ENCODE measurements around the gene KCNQ1. TPM values are rescaled to one million over a fixed set of nuclear protein-coding genes. Genes with fewer than 3 reads are reported as not detected.
A peak's percentile ranks its signal among the peaks of the same experiment; 100 is the strongest.

Gene KCNQ1
- total RNA-seq, 1 experiment from 2014 or later = 2.3 TPM

- no peak overlapping the region for H2BK12ac ChIP-seq (ENCODE audit: insufficient read length, low read depth, low read length)
- H3T11ph ChIP-seq (ENCODE audit: low read length) = no peak overlapping the region
- H2BK120ac ChIP-seq (ENCODE audit: low read depth, low read length, poor library complexity, severe bottlenecking) = no peak overlapping the region
- no peak overlapping the region for H3K27ac Mint-ChIP-seq
- H2AFZ ChIP-seq (ENCODE audit: low read length) = no peak overlapping the region
- H3K4me1 Mint-ChIP-seq = peaks cover 49 to 62% of the 10 kb centered on the region in 2 experiments
- H3K9me3 Mint-ChIP-seq = peaks cover 8 to 9% of the 10 kb centered on the region in 2 experiments; a peak in 4 of 5 replicates
- no peak for DNase-seq
- peaks cover 2 to 8% (median 3%) of the 10 kb centered on the region in 3 experiments; a peak in 5 of 7 replicates for H3K36me3 Mint-ChIP-seq (ENCODE audit: insufficient read depth in 1 of 3, low read depth in 3 of 3)
- H2BK5ac ChIP-seq (ENCODE audit: insufficient read length, low read length) = no peak overlapping the region
- no peak overlapping the region for H2AK5ac ChIP-seq (ENCODE audit: insufficient read length, low read length)
- no peak overlapping the region for H3K4ac ChIP-seq (ENCODE audit: low read depth, low read length)
- no peak overlapping the region for H3K18ac ChIP-seq (ENCODE audit: insufficient read length, low read depth, low read length)
- H3K79me2 ChIP-seq (ENCODE audit: insufficient read depth, low read length) = no peaks in the 10 kb centered on the region
- H3K23ac ChIP-seq (ENCODE audit: insufficient read length, low read depth, low read length) = no peak overlapping the region
- no peak overlapping the region for H3K14ac ChIP-seq (ENCODE audit: insufficient read depth, low read length)
- peaks cover 9% of the 10 kb centered on the region for H3K23me2 ChIP-seq (ENCODE audit: insufficient read length, low read depth, low read length, poor library complexity, severe bottlenecking)
- no peak overlapping the region for H3K4me2 ChIP-seq (ENCODE audit: insufficient read depth, insufficient read length, low read length)
- no peak overlapping the region for H4K91ac ChIP-seq (ENCODE audit: insufficient read length, low read depth, low read length)
- H4K8ac ChIP-seq (replicated peaks; ENCODE audit: insufficient read length, low read depth, low read length) = no peak overlapping the region
- no peaks in the 10 kb centered on the region for H3K79me1 ChIP-seq (ENCODE audit: insufficient read depth, low read depth, low read length, poor library complexity, severe bottlenecking)
- no peak overlapping the region for H3K9ac ChIP-seq (ENCODE audit: extremely low read depth, insufficient read length, low read length)
- peaks cover 84% of the 10 kb centered on the region for H3K27me3 Mint-ChIP-seq (ENCODE audit: low read depth)
- peaks cover 32% of the 10 kb centered on the region for H3K27me3 ChIP-seq (ENCODE audit: insufficient read depth, low read length)
- no peak overlapping the region for H3K27ac ChIP-seq (ENCODE audit: insufficient read length, low read depth, low read length)
- no peaks in the 10 kb centered on the region for H3K9me3 ChIP-seq (ENCODE audit: control insufficient read depth, low read depth, low read length)
- H3K4me3 Mint-ChIP-seq = peak overlapping the region in 1 of 2 experiments; percentile 26; a peak in 2 of 5 replicates
- TF ChIP-seq, protein P1, sequence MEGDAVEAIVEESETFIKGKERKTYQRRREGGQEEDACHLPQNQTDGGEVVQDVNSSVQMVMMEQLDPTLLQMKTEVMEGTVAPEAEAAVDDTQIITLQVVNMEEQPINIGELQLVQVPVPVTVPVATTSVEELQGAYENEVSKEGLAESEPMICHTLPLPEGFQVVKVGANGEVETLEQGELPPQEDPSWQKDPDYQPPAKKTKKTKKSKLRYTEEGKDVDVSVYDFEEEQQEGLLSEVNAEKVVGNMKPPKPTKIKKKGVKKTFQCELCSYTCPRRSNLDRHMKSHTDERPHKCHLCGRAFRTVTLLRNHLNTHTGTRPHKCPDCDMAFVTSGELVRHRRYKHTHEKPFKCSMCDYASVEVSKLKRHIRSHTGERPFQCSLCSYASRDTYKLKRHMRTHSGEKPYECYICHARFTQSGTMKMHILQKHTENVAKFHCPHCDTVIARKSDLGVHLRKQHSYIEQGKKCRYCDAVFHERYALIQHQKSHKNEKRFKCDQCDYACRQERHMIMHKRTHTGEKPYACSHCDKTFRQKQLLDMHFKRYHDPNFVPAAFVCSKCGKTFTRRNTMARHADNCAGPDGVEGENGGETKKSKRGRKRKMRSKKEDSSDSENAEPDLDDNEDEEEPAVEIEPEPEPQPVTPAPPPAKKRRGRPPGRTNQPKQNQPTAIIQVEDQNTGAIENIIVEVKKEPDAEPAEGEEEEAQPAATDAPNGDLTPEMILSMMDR (conservative IDR thresholded peaks at IDR 0.05) = no peak
- H3K56ac ChIP-seq (ENCODE audit: insufficient read length, low read depth, low read length) = no peak overlapping the region
- H3K4me1 ChIP-seq (ENCODE audit: insufficient read depth, low read length) = no peaks in the 10 kb centered on the region
- H4K20me1 ChIP-seq (ENCODE audit: control insufficient read depth, insufficient read depth, insufficient read length) = no peaks in the 10 kb centered on the region
- no CpG with 5 or more reads among the region's 11 CpGs for WGBS (ENCODE audit: extremely low coverage, insufficient read length, low lambda C conversion rate)
- no peak overlapping the region for H4K5ac ChIP-seq (ENCODE audit: insufficient read length, low read depth, low read length)
- no peak overlapping the region for H2BK20ac ChIP-seq (ENCODE audit: low read depth, low read length, poor library complexity, severe bottlenecking)
- no peak overlapping the region for H2BK15ac ChIP-seq (ENCODE audit: low read depth, low read length)
Observed at GRCh38 chr11:2865922-2866577, 421.2 kb downstream of the KCNQ1 start.

Measured in H9 (cell line).